ENCODE measurements around the gene KRT81.
"Not testable (repeated sequence)": the region's sequence is repeated elsewhere in the genome, so short reads cannot be mapped to it uniquely, and the experiment has no call there.

Gene KRT81

DNA sequence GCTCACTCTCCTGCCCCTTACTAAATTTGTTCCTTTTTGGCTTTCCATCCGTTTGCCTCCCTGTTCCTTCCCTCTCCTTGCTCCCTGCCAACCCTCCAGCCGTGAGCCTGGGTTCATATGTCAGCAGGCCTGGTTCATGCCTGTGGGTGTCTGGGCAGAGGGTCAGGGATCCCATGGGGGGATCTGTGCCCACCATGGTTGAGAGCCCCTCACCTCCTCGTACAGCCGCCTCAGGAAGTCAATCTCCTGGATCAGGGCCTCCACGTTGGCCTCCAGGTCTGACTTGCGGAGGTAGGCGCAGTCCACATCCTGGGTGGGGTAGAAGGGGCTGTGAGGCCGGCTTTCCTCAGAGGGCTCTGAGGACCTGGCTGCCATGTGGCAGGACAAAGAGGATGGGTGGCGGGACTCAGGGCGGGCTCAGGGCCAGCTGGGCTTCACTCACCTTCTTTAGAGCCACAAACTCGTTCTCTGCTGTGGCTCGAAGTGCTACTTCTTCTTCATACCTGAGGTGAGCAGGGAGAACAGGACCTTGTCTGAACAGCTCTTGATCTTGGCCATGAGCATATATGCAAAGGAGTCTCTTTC lies 26.2 kb upstream of the KRT81 start:
- no peak for DNase-seq

DNA sequence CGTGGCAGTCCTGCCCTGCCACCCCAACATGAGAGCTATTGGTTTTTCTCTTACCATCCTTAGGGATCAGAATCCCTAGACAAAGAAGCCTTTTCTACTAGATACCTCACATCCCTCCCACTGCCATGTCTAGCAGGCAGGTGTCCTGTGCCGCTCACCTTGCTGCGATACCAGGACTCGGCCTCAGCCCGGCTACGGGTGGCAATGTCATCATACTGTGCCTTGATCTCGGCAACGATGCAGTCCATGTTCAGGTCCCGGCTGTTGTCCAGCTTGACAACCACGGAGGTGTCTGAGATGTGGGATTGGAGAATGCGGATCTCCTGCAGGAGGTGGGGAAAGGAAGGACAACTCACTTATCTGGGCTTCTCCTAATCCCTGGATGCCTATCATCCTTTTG lies 25.4 kb upstream of the KRT81 start:
- no peak for DNase-seq

DNA sequence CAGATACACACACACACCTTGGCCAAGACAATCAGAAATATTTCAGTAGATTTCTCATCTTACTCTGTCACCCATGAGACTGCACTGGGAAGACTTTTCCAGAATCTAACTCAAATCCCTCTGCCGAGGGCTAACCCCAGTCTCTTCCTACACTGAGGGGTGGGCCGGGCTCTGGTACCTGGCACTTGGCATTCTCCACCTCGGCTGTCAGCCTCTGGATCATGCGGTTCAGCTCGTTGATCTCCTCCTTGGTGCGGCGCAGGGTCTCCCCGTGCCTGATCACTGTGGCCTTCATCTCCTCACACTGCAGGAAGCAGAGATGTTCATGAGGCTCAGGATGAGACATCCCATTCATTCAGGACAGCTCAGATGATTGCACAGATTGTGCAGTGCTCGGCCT lies 25.0 kb upstream of the KRT81 start:
- no peak for DNase-seq

DNA sequence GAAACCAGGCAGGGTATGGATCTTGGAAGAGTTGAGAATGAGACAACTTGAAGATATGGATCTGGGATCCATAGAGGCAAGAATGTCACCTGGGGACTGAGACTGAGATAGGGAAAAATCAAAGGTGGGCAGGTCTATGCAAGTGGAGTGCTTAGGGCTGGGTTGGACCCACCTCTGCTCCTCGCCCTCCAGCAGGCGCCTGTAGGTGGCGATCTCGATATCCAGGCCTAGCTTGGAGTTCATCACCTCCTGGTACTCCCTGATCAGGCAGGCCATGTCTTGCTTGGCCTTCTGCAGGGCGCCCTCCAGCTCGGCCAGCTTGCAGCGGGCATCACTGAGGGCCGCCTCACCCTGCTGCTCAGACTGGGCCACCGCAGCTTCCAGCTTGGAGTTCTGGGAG lies 24.4 kb upstream of the KRT81 start:
- DNase-seq, result not testable (repeated sequence)

DNA sequence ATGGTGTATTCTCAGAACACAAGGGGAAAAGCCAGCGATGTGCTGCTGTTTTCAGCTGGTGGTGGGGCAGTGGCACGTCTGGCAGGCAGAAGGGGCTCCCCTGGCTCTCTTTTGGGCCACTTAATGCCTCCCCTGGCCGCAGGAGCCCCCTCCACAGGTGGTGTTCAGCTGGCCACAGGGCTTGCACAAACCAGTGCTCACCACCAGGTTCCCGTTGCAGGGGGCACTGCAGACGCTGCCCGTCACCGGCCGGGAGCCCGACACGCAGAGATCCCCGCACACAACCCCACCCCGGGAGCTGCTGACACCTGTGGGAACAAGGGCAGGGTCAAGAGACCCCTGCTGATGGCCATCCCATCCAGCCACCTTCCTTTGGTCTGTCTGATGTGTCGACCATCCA lies 23.2 kb upstream of the KRT81 start:
- no peak for DNase-seq

DNA sequence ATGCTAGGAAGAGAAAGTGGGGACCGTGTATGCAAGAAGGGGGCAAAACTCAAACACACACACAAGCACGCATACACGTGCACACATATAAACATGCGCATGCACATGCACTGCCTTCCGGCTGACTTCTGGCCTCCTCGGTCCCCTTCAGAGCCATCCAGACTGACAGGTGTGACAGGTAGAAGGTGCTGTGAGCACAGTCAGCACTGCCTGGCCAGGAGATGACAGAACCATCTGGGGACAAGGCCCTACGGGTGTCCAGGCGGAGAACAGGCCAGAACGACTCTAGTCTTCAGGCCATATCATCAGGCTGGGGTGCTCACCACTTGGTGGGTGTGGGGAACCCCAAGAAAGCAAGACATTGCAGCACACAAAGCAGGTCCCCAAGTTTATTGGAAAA lies 22.6 kb upstream of the KRT81 start:
- DNase-seq, result no peak

DNA sequence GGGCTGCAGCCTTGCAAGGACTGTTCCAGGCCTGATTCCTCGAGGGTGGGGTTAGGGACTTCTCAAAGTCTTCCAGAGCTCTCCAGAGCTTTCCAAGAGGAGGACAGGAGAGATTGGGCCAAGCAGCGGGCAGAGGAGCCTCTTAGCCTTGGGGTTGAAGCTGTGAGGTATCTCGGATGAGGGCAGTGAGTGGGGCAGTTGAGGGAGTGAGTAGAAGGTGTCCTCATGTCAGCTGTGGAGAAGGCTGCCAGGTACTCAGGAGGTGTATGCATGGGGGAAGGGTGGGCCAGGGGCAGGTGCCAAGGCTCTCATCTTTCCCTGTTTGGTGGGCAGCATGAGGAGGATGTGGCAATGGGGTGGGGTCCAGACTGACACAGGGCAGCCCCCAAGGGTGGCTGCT lies 22.1 kb upstream of the KRT81 start:
- DNase-seq, result no peak

DNA sequence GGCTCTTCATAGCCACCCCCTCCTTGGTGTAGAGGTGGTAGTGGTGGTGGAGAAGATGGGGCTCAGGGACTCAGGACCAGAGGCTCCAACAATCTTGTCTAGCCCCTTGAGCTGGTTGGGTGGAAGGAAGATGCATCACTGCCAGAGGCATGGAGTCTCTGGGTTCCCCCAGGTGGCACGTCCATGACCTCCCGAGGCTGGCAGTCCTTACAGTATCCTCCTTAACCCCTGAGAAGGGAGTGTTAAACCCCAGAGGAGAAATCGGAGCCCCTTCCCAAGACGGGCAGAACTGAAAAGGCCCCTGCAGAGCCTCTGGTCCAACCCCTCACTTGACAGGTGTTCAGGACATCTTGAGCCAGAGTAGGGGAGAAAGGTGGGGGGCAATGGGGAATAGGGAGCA lies 20.8 kb upstream of the KRT81 start:
- no peak for DNase-seq

DNA sequence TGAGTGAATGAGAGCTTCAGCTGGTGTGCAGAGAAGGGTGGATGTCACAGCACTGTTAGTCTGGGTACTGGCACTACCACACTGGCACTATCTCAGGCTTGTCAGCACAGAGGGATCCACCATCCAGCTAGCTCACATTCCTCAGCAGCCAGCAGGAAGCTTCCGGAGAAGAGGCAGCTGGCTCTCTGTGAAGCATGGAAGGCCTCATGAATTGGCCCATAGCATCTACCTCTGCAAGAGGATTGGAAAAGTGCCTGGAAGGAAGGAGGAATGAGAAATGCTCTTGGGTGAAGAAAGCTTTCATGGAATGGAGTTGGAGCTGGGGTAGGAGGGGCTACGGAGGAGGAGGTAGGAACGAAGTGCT lies 19.9 kb upstream of the KRT81 start:
- peak; percentile 66 for DNase-seq

DNA sequence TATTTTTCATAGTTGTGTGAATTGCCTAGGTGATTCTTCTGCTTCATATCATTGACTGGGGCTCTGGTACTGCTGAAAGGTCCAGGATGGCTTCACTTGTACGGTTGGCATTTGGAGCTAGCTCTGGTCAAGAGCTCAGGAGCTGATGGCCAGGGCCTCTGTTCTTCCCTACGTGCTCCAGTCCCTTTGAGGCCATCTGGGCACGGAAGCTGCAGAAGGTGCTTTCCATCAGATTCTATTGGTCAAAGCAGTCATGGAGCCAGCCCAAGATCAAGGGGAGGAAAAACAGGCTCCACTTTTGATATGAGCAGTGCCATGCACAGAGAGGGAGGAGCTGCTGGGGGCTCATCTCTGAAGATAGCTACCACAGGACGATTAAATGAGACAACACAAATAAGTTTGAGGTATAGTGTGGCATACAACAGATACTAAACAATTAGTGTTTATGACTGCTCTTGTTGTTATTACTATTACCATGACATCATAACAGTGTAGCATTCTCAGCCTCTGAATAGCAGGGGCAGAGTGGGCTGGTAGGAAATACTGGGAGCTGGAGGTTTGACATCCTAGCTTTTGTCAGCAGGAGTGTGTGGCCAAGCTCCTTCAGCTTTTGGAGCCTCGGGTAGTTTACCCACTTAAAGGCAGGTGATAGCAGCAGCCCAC lies 19.4 kb upstream of the KRT81 start:
- DNase-seq, result peak; percentile 66

DNA sequence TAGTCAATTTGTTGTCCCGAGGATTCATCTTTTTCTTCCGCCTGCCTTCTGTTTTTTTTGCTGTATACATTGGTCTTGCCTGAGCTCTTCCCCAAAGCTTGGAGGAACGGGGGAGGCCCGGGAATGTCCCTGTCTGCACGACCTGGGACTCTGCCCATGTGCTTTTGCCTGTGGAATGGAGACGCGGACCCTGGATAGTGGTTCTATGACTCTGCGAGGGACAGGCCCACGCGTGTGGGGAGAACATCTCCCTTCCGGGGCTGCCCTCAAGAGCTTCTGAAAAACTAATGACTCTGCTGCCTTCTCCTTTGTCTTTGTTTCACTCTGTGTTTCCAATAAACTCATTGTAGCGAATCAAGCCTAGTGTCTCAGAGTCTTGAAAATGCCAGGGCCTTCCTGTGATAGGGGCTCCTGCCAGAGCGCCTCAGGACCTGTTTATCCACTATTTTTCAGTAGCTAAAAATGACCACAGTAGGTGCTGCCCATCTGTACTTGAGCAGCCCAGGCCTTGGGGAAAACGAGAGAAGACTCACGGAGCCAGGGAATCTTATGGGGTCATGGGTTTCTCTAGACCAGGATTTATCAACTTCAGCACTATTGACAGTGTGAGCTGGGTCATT lies 17.6 kb upstream of the KRT81 start:
- DNase-seq, result no peak

DNA sequence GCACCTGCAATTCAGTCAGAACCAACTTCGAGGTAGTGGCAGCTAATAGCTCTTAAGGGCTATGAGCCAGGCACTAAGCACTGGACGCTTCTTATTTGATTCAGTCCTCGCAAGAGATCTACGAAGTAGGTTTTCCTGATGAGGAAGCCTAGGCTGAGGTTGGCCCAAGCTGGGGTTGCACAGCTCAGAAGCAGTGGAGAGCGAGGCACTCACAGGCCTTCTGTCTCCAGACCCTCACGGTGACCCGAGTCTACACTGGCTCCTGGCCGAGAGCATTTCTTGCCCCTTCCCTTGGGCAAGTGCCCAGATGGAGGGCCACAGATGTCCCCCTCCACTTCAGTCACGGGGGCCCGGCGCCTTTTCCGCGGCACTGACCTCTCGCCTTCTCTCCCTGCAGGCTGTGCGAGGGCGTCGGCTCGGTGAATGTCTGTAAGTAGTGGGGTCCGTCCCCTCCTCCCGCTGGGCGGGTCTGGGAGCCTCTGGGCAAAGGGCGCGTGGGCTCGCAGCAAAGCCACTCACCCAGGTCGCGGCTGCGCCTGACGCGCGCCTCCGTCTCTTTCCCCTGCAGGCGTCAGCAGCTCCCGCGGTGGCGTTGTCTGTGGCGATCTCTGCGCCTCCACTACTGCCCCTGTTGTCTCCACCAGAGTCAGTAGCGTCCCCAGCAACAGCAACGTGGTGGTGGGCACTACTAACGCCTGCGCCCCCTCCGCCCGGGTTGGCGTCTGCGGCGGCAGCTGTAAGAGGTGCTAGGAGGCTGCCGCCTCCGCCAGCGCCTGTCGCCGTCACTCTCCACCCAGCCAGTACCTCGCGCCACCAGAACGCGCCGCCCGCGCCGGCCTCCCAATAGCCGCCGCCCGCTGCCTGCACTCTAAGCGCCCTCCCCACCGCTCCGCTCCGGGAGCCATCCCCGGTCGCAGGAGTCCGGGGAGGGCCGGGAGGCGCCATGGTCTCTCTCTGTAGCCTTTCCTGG lies 16.8 kb upstream of the KRT81 start:
- DNase-seq, result peak; percentile 31

DNA sequence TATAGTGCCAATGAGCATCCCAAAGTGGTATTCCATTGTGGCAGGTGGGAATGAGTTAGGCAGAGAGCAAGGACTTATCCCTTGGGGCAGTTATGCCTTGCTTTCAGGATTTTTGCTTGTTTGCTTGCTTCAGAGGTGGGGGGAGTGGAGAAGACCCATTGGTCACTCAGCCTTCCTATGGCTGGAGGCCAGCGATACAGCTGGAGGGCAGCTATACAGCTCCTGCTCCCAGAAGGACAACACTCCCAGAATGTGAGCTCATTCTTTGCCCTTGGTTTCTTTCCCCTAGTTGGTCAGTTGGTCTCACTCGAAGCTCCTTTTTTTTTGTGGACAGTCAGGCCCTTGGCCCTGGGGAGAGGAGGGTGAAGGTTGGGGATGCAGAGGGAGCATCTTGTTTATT lies 15.4 kb upstream of the KRT81 start:
- DNase-seq, result no peak

DNA sequence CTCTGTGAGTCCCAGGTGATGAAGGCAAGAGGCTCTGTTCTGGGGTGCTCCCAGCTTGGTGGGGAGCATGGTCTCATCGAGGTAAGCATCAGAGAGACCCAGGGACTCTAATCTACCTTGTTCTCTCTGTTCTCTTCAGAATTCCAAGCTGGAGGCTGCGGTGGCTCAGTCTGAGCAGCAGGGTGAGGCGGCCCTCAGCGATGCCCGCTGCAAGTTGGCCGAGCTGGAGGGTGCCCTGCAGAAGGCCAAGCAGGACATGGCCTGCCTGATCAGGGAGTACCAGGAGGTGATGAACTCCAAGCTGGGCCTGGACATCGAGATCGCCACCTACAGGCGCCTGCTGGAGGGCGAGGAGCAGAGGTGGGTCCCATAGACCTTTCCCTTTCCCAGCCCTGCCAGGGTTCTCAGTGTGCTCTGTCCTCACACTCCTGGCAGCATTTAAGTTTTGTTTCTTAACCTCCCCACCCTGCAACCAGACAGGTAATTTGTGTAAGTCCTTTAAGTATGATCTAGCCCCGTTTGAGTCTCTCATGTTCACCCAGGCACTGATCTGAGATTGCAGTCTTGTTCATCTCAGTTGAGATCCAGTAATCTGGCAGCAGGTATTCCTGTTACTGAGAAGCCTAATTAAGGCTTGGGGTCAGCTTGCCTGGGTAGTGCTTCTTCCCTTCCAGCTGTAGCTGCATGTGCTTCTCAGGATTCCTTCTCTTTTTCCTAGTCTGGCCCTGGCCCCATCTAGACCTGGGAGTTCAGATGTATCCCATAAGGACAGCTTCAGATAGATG lies 14.8 kb upstream of the KRT81 start:
- DNase-seq, result no peak

DNA sequence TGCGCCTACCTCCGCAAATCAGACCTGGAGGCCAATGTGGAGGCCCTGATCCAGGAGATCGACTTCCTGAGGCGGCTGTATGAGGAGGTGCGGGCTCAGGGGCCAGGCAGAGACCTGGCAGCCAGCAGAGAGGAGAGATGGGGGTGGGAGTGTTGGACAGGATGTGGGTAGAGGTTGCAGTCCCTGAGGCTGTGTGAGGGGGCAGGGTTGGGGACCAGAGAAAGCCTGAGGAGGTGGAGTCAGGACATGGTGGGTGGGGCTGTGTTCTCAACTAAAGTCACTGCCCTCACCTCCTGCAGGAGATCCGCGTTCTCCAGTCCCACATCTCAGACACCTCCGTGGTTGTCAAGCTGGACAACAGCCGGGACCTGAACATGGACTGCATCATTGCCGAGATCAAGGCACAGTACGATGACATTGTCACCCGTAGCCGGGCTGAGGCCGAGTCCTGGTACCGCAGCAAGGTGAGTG lies 13.6 kb upstream of the KRT81 start:
- not testable (repeated sequence) for DNase-seq

DNA sequence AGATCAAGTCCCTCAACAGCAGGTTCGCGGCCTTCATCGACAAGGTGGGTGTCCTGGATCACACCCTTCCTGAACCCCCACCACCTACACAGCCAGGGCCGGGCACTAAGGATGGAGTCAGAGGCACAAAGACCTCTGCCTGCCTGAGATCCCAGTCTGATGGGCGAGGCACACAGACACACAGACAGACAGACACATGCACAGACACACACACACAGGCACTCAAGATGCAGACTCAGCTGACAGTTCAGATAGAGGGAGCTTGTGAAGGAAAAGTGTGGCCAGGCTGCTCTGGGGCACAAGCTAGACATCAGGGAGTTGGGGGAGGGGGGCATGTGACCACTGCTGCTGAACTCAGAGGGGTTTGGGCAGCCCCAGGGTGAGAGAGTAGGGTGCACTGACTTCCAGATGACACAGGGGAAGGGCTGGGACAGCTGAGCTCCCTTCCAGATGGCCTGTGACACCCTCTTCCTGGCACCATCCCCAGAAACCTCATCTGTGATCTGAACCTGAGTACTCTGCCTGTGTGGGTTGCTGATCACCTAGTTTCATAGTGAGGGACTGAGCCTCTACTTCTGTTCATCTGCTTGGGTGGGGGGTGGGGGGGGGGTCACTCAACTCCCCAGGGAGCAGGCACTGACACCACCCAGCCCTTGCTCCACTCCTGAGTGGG lies 11.0 kb upstream of the KRT81 start:
- not testable (repeated sequence) for DNase-seq

DNA sequence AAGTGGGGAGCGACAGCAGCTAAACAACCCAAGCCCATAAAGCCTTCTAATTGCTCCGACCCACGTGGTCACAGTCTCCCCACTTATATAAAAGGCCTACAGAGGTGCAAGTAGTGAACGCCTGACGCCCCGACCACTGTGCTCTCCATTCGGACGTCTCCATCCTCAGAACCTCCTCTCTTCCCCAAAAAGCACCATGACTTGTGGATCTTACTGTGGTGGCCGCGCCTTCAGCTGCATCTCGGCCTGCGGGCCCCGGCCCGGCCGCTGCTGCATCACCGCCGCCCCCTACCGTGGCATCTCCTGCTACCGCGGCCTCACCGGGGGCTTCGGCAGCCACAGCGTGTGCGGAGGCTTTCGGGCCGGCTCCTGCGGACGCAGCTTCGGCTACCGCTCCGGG lies 10.4 kb upstream of the KRT81 start:
- DNase-seq, result not testable (repeated sequence)

DNA sequence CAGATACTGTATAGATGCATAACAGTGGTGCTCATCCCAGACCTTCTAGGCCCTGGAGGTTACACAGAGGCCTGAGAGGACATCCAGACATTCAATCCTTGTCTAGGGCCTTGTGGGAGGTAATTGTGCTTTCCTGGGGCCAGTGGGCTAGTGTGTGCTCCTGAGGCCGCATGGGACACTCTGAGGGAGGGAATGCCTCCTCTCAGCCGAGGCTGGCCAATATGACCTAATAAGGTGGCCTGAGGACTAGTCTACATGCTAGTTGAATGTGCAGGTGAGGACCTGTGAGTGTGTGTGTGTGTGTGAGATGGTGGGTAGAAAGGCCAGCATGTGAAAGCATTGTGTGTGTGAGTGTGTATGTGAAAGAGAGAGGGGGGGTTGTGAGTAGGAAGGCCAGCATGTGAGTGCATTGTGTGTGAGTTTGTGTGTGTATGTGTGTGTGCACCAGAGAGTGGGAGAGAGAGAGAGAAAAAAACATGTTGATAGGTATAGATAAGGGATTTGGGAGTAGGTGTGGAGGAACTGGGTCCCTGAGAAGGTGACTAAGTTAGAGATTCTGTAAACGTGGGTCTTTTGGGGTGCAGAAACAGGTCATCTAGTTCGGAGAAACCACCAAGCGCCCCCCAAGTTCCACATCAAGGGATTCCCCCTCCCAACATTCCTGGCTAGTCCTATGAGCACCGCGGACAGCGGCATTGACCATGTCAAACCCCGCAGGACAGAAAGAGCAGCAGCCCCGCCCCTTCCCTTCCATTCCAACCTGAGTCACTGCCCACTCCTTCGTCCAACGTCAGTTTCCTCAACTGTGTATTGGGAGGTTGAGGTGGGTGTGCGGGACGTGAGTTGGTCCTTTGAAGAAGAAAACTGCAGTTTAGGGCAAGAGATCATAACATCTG lies 9.7 kb upstream of the KRT81 start:
- DNase-seq, result no peak

DNA sequence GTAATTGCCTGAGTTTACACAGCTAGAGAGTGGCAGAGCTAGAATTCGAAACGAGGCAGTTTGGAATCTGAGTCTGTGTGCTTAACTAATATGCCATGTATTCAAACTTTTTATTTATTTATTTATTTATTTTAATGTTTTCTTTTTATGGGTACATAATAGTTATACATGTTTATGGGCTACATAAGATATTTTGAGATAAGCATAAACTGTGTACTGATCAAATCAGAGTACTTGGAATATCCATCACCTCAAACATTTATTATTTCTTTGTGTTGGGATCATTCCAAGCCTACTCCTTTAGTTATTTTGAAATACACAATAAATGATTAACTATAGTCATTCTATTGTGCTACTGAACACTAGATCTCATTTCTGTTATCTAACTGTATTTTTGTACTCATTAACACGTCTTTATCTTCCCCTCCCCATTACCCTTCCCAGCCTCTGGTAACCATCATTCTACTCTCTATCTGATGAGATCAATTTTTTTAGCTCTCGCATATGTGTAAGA lies 7.4 kb upstream of the KRT81 start:
- DNase-seq, result no peak

DNA sequence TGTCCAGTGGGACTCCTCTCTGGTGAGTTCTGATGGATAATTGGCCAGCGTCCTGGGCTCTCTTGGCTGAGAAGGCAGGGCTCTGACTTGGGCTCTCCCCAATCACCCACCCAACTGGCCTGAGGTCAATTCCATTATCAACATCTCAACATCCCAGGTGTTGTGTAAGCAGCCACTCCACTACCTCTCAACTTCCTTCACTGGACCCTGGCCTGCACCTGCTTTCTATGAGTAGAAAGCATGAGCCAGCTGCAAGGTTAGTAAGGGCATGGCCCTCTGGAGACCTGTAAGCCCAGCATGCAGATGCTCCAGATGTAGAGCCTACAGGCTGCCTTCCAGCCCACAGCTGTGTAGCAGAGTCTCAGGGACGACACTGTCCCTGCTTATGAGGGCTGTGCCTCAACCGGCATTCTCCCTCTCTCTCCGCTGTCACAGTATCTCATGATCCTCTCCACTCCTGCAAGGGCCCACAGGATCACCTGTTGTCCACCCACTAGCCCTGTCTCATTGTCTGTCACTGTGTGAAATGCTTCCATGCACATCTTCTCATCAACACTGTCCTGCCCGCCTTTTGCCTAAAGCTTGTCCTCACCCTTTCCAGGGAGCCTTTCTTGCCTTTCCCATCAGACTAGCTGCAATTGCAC lies 5.4 kb upstream of the KRT81 start:
- no peak for DNase-seq

All from NCI-H2029 treated with DMSO at 0.1 percent for 48 hours (cell line).